ENCODE results near the gene LRRTM4.
"Not testable (repeated sequence)": the region's sequence is repeated elsewhere in the genome, so short reads cannot be mapped to it uniquely, and the experiment has no call there.

Gene LRRTM4

GRCh38 chr2:76721226-76721625 is 801.0 kb downstream of the LRRTM4 start:
- WGBS (ENCODE audit: insufficient coverage) = 85% methylated on average over 3 of the region's 3 CpGs

GRCh38 chr2:76713312-76713711 is 808.9 kb downstream of the LRRTM4 start:
- Histone ChIP-seq H3K27ac (ENCODE audit: insufficient read depth in 1 of 2, low read depth in 1 of 2, low read length in 2 of 2, poor library complexity in 1 of 2, severe bottlenecking in 2 of 2) (no peak overlapping the region), H3K9me3 (ENCODE audit: control extremely low read depth in 1 of 5, control insufficient read depth in 4 of 5, insufficient read depth in 2 of 5, low read depth in 1 of 5, low read length in 4 of 5) (peaks cover 0 to 2% (median 0%) of the 10 kb centered on the region in 5 experiments), H3K4me1 (ENCODE audit: control extremely low read depth in 1 of 4, control insufficient read depth in 4 of 4, insufficient read depth in 4 of 4, low read length in 3 of 4) (no peaks in the 10 kb centered on the region), H3K27me3 (replicated peaks in 2 of 5; ENCODE audit: control insufficient read depth in 4 of 5, insufficient read depth in 5 of 5, low read length in 4 of 5) (no peaks in the 10 kb centered on the region), H3K36me3 (ENCODE audit: control insufficient read depth in 4 of 4, insufficient read depth in 4 of 4, low read length in 3 of 4) (no peaks in the 10 kb centered on the region), H3K4me3 (ENCODE audit: control insufficient read depth in 1 of 7, extremely low read depth in 1 of 7, insufficient read depth in 4 of 7, low read depth in 2 of 7, low read length in 6 of 7) (no peak overlapping the region)
- POLR2A ChIA-PET = no interaction called here
- no peak for DNase-seq
- 100% methylated on average over 1 of the region's 3 CpGs for WGBS (ENCODE audit: insufficient coverage)
- CTCF ChIA-PET = no interaction called here

More at GRCh38 chr2:76721226-76721625, 801.0 kb downstream of the LRRTM4 start:
- ChIA-PET CTCF (no interaction called here), POLR2A (no interaction called here)
- no peaks in the 10 kb centered on the region for H3K27me3 ChIP-seq (replicated peaks in 2 of 5; ENCODE audit: control insufficient read depth in 4 of 5, insufficient read depth in 5 of 5, low read length in 4 of 5)
- no peak for DNase-seq
- no peak overlapping the region for H3K27ac ChIP-seq (ENCODE audit: insufficient read depth in 1 of 2, low read depth in 1 of 2, low read length in 2 of 2, poor library complexity in 1 of 2, severe bottlenecking in 2 of 2)
- H3K4me3 ChIP-seq (ENCODE audit: control insufficient read depth in 1 of 7, extremely low read depth in 1 of 7, insufficient read depth in 4 of 7, low read depth in 2 of 7, low read length in 6 of 7) = no peak overlapping the region
- no peaks in the 10 kb centered on the region for H3K36me3 ChIP-seq (ENCODE audit: control insufficient read depth in 4 of 4, insufficient read depth in 4 of 4, low read length in 3 of 4)
- H3K4me1 ChIP-seq (ENCODE audit: control extremely low read depth in 1 of 4, control insufficient read depth in 4 of 4, insufficient read depth in 4 of 4, low read length in 3 of 4) = no peaks in the 10 kb centered on the region
- no peaks in the 10 kb centered on the region for H3K9me3 ChIP-seq (ENCODE audit: control extremely low read depth in 1 of 5, control insufficient read depth in 4 of 5, insufficient read depth in 2 of 5, low read depth in 1 of 5, low read length in 4 of 5)

- DNase-seq = no peak
- no peaks in the 10 kb centered on the region for H3K4me1 ChIP-seq (ENCODE audit: control extremely low read depth in 1 of 4, control insufficient read depth in 4 of 4, insufficient read depth in 4 of 4, low read length in 3 of 4)
- 61% methylated on average over 2 of the region's 2 CpGs for WGBS (ENCODE audit: insufficient coverage)
- ChIA-PET CTCF (no interaction called here), POLR2A (no interaction called here)
- H3K4me3 ChIP-seq (ENCODE audit: control insufficient read depth in 1 of 7, extremely low read depth in 1 of 7, insufficient read depth in 4 of 7, low read depth in 2 of 7, low read length in 6 of 7) = no peak overlapping the region
- H3K36me3 ChIP-seq (ENCODE audit: control insufficient read depth in 4 of 4, insufficient read depth in 4 of 4, low read length in 3 of 4) = no peaks in the 10 kb centered on the region
- H3K27ac ChIP-seq (ENCODE audit: insufficient read depth in 1 of 2, low read depth in 1 of 2, low read length in 2 of 2, poor library complexity in 1 of 2, severe bottlenecking in 2 of 2) = no peak overlapping the region
- H3K9me3 ChIP-seq (ENCODE audit: control extremely low read depth in 1 of 5, control insufficient read depth in 4 of 5, insufficient read depth in 2 of 5, low read depth in 1 of 5, low read length in 4 of 5) = peaks cover 0 to 2% (median 0%) of the 10 kb centered on the region in 5 experiments
- H3K27me3 ChIP-seq (replicated peaks in 2 of 5; ENCODE audit: control insufficient read depth in 4 of 5, insufficient read depth in 5 of 5, low read length in 4 of 5) = no peaks in the 10 kb centered on the region
Measured at GRCh38 chr2:76711490-76711889, 810.7 kb downstream of the LRRTM4 start.

- CTCF ChIA-PET = no interaction called here
Measured at GRCh38 chr2:76700894-76701293, 821.3 kb downstream of the LRRTM4 start.

GRCh38 chr2:76697998-76698713 is 824.0 kb downstream of the LRRTM4 start:
- CTCF ChIA-PET; H3K27ac ChIP-seq (ENCODE audit: insufficient read depth in 1 of 2, low read depth in 1 of 2, low read length in 2 of 2, poor library complexity in 1 of 2, severe bottlenecking in 2 of 2); H3K9me3 ChIP-seq (ENCODE audit: control extremely low read depth in 1 of 5, control insufficient read depth in 4 of 5, insufficient read depth in 2 of 5, low read depth in 1 of 5, low read length in 4 of 5); H3K4me1 ChIP-seq (ENCODE audit: control extremely low read depth in 1 of 4, control insufficient read depth in 4 of 4, insufficient read depth in 4 of 4, low read length in 3 of 4); H3K27me3 ChIP-seq (replicated peaks in 2 of 5; ENCODE audit: control insufficient read depth in 4 of 5, insufficient read depth in 5 of 5, low read length in 4 of 5); POLR2A ChIA-PET; H3K36me3 ChIP-seq (ENCODE audit: control insufficient read depth in 4 of 4, insufficient read depth in 4 of 4, low read length in 3 of 4); H3K4me3 ChIP-seq (ENCODE audit: control insufficient read depth in 1 of 7, extremely low read depth in 1 of 7, insufficient read depth in 4 of 7, low read depth in 2 of 7, low read length in 6 of 7); DNase-seq: not testable (repeated sequence)
- WGBS (ENCODE audit: insufficient coverage) = over 99% methylated on average over 29 of the region's 33 CpGs

More at GRCh38 chr2:76700894-76701293, 821.3 kb downstream of the LRRTM4 start:
- no peaks in the 10 kb centered on the region for H3K27me3 ChIP-seq (replicated peaks in 2 of 5; ENCODE audit: control insufficient read depth in 4 of 5, insufficient read depth in 5 of 5, low read length in 4 of 5)
- POLR2A ChIA-PET = no interaction called here
- no peak overlapping the region for H3K4me3 ChIP-seq (ENCODE audit: control insufficient read depth in 1 of 7, extremely low read depth in 1 of 7, insufficient read depth in 4 of 7, low read depth in 2 of 7, low read length in 6 of 7)
- H3K4me1 ChIP-seq (ENCODE audit: control extremely low read depth in 1 of 4, control insufficient read depth in 4 of 4, insufficient read depth in 4 of 4, low read length in 3 of 4) = no peaks in the 10 kb centered on the region
- no peak for DNase-seq
- 98% methylated on average over 5 of the region's 6 CpGs for WGBS (ENCODE audit: insufficient coverage)
- no peaks in the 10 kb centered on the region for H3K36me3 ChIP-seq (ENCODE audit: control insufficient read depth in 4 of 4, insufficient read depth in 4 of 4, low read length in 3 of 4)
- no peaks in the 10 kb centered on the region for H3K9me3 ChIP-seq (ENCODE audit: control extremely low read depth in 1 of 5, control insufficient read depth in 4 of 5, insufficient read depth in 2 of 5, low read depth in 1 of 5, low read length in 4 of 5)
- no peak overlapping the region for H3K27ac ChIP-seq (ENCODE audit: insufficient read depth in 1 of 2, low read depth in 1 of 2, low read length in 2 of 2, poor library complexity in 1 of 2, severe bottlenecking in 2 of 2)
